GM19023 (cell line): ENCODE data around the gene FAM50A.
"Not testable (repeated sequence)": the region's sequence is repeated elsewhere in the genome, so short reads cannot be mapped to it uniquely, and the experiment has no call there.

Experiments
- ATAC-seq: cut with Tn5 transposase; IDR thresholded peaks from one replicate; pipeline ENCODE4 v1.9.1; 2021; ENCODE audit warnings: mild to moderate bottlenecking, moderate library complexity; ENCODE audit not compliant: unreplicated experiment

Gene FAM50A

GRCh38 chrX:154481911-154482601 lies 38.1 kb downstream of the FAM50A start:
- no peak for ATAC-seq

DNA sequence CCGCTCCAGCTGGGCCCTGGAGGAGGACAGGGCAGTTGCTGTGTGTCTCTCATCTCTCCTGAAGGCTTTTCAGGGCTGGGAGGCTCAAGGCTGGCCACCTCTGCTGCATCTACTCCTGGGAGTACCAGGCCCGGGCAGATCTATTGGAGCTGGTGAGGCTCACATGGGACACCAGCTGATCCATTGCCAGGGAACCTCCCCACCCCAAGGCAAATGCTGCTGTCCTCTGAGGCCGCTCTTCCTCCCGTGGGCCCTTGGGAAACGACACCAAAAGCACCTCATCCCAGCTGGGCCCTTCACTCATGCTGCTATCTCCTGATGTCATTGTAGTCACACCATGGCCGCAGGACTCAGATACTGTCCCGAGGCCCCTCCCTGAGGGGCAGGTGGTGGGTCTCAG lies 38.8 kb downstream of the FAM50A start:
- no peak for ATAC-seq

GRCh38 chrX:154483325-154483724 lies 39.4 kb downstream of the FAM50A start:
- no peak for ATAC-seq

- ATAC-seq: no peak
These were observed 40.6 kb downstream of the FAM50A start for GRCh38 chrX:154484255-154485149.

GRCh38 chrX:154485150-154486051 lies 41.5 kb downstream of the FAM50A start:
- ATAC-seq: no peak

DNA sequence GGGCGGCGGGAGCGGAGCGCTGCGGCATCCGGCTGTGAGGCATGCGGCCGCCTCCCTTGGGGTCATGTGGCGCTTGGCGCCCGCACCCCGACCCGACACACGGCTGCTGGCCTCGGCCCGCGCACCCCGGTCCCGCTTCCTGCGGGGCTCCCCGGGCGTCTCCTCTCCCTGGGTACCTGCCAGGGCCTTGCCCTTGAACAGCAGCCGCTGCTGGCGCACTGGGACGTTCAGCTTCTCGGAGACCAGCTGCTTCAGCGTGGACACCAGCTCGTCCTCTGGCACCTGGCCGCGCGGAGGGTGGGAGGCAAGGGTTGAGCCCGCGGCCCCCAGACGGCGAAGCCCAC lies 42.1 kb downstream of the FAM50A start:
- ATAC-seq: no peak

DNA sequence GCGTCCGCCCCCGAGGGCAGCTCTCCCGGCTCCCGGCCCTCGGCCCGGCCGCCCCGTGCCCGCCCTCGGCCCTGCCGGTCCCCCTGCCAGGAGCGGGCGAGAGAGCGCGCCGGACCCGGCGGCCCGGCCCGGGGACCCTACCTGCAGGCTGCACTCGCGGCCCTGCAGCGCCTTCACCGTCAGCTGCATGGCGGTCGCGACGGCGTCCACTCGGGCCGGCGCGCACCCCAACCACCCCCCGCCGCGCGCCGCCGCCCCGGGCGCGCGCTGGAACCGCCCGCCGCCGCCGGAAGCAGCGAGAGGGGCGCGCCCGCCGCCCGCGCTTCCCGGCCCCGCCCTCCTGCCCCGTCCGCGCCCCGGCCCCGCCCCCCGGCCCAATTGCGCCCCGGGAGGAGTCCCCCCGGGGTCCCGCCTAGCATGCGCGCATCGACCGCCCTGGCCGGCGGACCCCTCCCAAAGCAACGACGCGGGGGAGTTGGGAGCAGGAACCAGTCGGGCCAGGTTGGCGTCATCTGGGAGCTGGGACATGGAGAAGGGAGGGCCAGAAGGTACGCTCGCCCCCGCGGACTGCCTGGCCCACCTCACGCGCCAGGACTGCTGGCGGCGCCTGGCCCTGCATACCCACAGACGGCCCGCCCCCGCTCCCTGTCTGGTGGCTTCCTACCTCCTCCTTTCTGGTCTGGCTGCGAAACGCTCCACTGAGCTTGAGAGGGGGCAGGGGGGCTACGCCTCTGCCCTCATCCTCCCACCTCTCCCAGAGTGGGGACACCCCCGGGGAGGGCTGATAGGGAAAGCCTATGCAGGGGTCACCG lies 42.7 kb downstream of the FAM50A start, which contains the start of gene UBL4A:
Gene UBL4A (minus strand): TSS at position 220 of the 812 bp plus-strand sequence. CDS start 31 bp downstream, at position 189.
- no peak for ATAC-seq

DNA sequence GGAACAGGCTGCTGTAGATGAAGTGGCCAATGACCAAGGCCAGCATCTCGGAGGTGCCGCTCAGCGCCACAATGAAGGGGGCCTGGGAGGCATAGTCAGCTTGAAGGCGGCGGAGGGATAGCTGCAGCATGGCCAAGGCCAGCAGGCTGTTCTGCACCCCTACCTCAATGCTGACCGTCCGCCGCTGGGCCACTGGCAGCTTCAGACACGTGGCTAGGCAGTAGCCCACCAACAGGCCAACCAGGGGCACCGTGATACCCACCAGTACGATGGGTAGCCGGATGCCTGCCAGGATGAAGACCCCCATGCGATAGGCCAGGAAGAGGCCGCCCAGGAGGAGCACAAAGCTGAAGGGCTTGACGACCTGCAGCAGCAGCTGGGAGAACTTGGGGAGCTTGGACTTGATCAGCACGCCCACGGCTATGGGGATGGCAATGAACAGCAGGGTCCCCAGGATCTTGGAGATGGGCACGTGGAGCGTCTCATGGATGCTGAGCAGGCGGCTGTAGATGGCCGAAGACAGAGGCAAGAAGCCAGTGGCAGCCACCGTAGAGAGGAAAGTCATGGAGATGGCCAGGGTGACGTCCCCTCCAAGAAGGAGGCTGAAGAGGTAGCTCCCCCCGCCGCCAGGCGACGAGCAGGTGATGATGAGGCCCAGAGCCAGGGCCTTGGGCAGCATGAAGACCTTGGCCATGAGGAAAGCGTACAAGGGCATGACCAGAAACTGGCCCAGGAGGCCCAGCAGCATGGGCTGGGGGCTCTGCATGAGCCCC lies 43.8 kb downstream of the FAM50A start:
- no peak for ATAC-seq

GRCh38 chrX:154488336-154489075 lies 44.6 kb downstream of the FAM50A start:
- no peak for ATAC-seq

- no peak for ATAC-seq
These were observed 45.2 kb downstream of the FAM50A start for GRCh38 chrX:154489182-154489581.

DNA sequence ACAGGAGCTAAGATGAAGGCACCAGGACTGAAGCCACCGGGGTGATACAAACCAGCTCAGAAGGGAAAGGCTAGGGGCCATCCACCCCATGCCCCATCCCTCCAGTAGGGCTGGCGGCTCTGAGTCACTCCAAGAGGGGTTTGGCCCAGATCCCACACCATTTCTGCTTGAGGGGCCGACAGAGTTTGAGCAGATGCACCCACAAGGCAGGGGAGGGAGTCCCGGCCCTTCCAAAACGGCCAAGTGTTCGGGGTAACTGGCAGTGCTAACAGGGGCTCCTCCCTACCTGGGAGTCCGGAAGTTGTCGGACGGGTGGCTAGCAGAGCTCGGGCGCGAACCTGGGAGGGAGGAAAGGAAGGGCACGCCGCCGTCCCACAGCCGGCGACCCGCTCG lies 46.1 kb downstream of the FAM50A start:
- peak; percentile 8 for ATAC-seq

DNA sequence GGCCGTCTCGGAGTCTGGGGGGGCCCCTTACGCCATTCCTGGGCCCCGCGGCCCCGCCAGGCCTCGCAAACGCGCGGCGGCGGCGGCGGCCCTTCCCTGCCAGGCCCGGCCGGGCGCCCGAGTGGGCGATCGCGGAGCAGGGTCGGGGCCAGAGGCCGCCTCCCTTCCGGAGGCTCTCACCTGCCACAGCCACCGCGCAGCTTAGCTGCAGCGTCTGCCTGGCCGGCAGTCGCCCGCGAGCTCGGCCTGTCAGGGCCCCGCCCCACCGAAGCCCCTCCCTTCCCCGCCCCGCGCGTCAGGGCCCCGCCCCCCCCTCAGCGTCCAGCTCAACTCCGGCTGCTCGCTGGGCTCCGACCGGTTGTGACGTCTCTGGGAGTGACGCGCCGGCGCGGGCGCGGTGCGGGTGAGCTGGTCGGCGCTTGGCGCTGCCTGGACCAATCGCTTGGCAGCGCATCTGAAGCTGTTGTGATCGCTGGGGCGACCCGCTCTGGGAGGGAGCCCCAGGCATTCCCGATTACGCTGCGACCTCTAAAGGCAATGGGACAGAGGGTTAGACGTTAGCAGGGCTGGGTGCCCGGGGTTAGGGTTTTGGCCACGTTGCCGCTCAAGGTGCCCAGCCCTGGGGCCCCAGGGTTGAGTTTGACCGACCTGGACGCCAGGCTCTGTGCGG lies 46.6 kb downstream of the FAM50A start, which contains the start of gene SLC10A3:
Gene SLC10A3 (minus strand): TSS at position 216 of the 670 bp plus-strand sequence. CDS start 1,689 bp downstream, outside the sequence.
- peak; percentile 82 for ATAC-seq

GRCh38 chrX:154494715-154495114 lies 50.8 kb downstream of the FAM50A start:
- ATAC-seq: no peak

DNA sequence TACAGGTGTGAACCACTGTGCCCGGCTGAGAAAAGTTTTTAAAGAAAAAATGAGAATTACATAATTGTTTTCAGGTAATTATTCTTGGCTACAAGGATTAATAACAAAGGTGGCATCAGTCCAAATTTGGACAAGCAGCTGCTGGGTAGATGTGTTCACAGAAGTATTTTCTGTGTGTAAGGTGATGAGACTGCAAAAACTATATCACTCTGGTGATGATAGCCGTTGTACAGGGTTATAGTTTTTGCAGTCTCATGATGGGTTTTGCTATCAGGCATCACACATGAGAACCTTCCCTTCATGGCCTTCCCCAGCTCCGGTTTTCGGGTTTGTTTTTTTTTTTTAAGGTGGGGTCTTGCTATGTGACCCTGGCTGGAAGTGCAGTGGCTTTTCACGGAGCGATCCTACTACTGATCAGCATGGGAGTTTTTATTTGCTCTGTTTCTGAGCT lies 51.6 kb downstream of the FAM50A start:
- no peak for ATAC-seq

GRCh38 chrX:154496591-154497137 lies 52.7 kb downstream of the FAM50A start:
- ATAC-seq: not testable (repeated sequence)
